ENCODE results near the gene CAP2.
A peak's percentile ranks its signal among the peaks of the same experiment; 100 is the strongest.
"Not testable (repeated sequence)": the region's sequence is repeated elsewhere in the genome, so short reads cannot be mapped to it uniquely, and the experiment has no call there.

CAP2 gene

GRCh38 chr6:17506962-17507361, 113.6 kb downstream of the CAP2 start:
- no peak for DNase-seq

- no peak for DNase-seq
These were observed 117.7 kb downstream of the CAP2 start for GRCh38 chr6:17511084-17511483.

GRCh38 chr6:17511580-17511979, 118.2 kb downstream of the CAP2 start:
- no peak for DNase-seq

GRCh38 chr6:17519120-17519519, 125.7 kb downstream of the CAP2 start:
- no peak for DNase-seq

- no peak for DNase-seq
These were observed 132.2 kb downstream of the CAP2 start for GRCh38 chr6:17525637-17526036.

GRCh38 chr6:17527076-17527475, 133.7 kb downstream of the CAP2 start:
- no peak for DNase-seq

- DNase-seq: no peak
These were observed 137.0 kb downstream of the CAP2 start for GRCh38 chr6:17530321-17530835.

GRCh38 chr6:17536586-17536985, 143.2 kb downstream of the CAP2 start:
- no peak for DNase-seq

GRCh38 chr6:17542243-17542642, 148.8 kb downstream of the CAP2 start:
- DNase-seq: no peak

- DNase-seq: not testable (repeated sequence)
These were observed 152.3 kb downstream of the CAP2 start for GRCh38 chr6:17545681-17546080.

GRCh38 chr6:17551383-17551958, 158.1 kb downstream of the CAP2 start:
- DNase-seq: no peak

- no peak for DNase-seq
These were observed 159.5 kb downstream of the CAP2 start for GRCh38 chr6:17552861-17553260.

GRCh38 chr6:17556014-17556413, 162.6 kb downstream of the CAP2 start:
- DNase-seq: no peak

GRCh38 chr6:17562636-17563035, 169.2 kb downstream of the CAP2 start:
- no peak for DNase-seq

GRCh38 chr6:17565399-17565798, 172.0 kb downstream of the CAP2 start:
- DNase-seq: no peak

GRCh38 chr6:17574866-17575560, 181.6 kb downstream of the CAP2 start:
- no peak for DNase-seq

- no peak for DNase-seq
These were observed 183.7 kb downstream of the CAP2 start for GRCh38 chr6:17577059-17577458.

- peak; percentile 20 for DNase-seq
These were observed 187.2 kb downstream of the CAP2 start for GRCh38 chr6:17580518-17581048.

- DNase-seq: not testable (repeated sequence)
These were observed 187.9 kb downstream of the CAP2 start for GRCh38 chr6:17581282-17581681.

GRCh38 chr6:17583811-17584210, 190.4 kb downstream of the CAP2 start:
- no peak for DNase-seq

- DNase-seq: peak; percentile 3
These were observed 190.9 kb downstream of the CAP2 start for GRCh38 chr6:17584241-17584803.

GRCh38 chr6:17585766-17586490, 192.5 kb downstream of the CAP2 start:
- no peak for DNase-seq

- DNase-seq: not testable (repeated sequence)
These were observed 193.2 kb downstream of the CAP2 start for GRCh38 chr6:17586623-17587022.
